GM21786 (cell line): ENCODE results near the gene EFCAB3.
"Not testable (repeated sequence)": the region's sequence is repeated elsewhere in the genome, so short reads cannot be mapped to it uniquely, and the experiment has no call there.

ENCODE experiments used
- ATAC-seq: cut with Tn5 transposase; IDR thresholded peaks from one replicate; pipeline ENCODE4 v1.9.1; 2021; ENCODE audit not compliant: unreplicated experiment

EFCAB3 gene

GRCh38 chr17:62464422-62464821, 84.1 kb downstream of the EFCAB3 start:
- not testable (repeated sequence) for ATAC-seq

- not testable (repeated sequence) for ATAC-seq
Observed at GRCh38 chr17:62465271-62465670, 84.9 kb downstream of the EFCAB3 start.
